Spinal cord (tissue), 10 donors: ENCODE measurements around the gene UTP4. TPM values are rescaled to one million over a fixed set of nuclear protein-coding genes. Genes with fewer than 3 reads are reported as not detected.

Experiments
- DNase-seq, 6 donors: peaks; one replicate each; pipeline versions ENCODE4 v3.0.0 to v3.0.0-alpha.2; 2013 to 2015; ENCODE audit warnings: low spot score in 6 of 6, low read depth in 4 of 6
- H3K27ac ChIP-seq: one replicate; pipeline ENCODE4 v1.5.1; 2013; ENCODE audit warnings: low read depth, low read length, control low read depth
- H3K27me3 ChIP-seq: one replicate; pipeline ENCODE4 v1.6.1; 2013; ENCODE audit warnings: low read length; ENCODE audit not compliant: control insufficient read depth, insufficient read depth
- H3K36me3 ChIP-seq: one replicate; pipeline ENCODE4 v1.6.1; 2013; ENCODE audit warnings: low read length; ENCODE audit not compliant: control insufficient read depth, insufficient read depth
- H3K4me1 ChIP-seq: one replicate; pipeline ENCODE4 v1.6.1; 2013; ENCODE audit warnings: low read length; ENCODE audit not compliant: control insufficient read depth, insufficient read depth
- H3K4me3 ChIP-seq: one replicate; pipeline ENCODE4 v1.5.1; 2013; ENCODE audit warnings: low read depth, low read length, control low read depth
- H3K9me3 ChIP-seq: one replicate; pipeline ENCODE4 v1.6.1; 2013; ENCODE audit warnings: low read length; ENCODE audit not compliant: control insufficient read depth, insufficient read depth
- WGBS: methylation state at CpG from one replicate; pipeline ENCODE4 v1.1.5; 2013; ENCODE audit warnings: missing lambda C conversion rate; ENCODE audit not compliant: insufficient coverage; 5-methylcytosine and 5-hydroxymethylcytosine counted together
- long read RNA-seq, 4 donors: transcript quantifications; one replicate each; lab custom pipeline, GENCODE V29; 2026
- polyA plus RNA-seq, 2 donors: library from polyadenylated mRNA; unstranded; fragments of 120-200 nt; gene quantifications; one replicate each; pipeline ENCODE4 v1.2.1, GENCODE V29; 2013; ENCODE audit not compliant: insufficient read length in 2 of 2
- total RNA-seq, 2 donors: library from RNA; depleted of rRNA in 1 of 2; stranded (reverse); fragments of 120-200 nt in 1 of 2; fragments of >200 nt in 1 of 2; gene quantifications; one replicate each; pipeline versions ENCODE4 v1.2.3 to v1.2.4, GENCODE V29; 2013 to 2014
- donor health status: healthy.

Gene UTP4
- total RNA-seq, result 10 to 100 TPM; 19.1 to 23.9 TPM
- 10 to 100 TPM; 36.9 to 37.7 TPM for polyA plus RNA-seq
- long read RNA-seq, donor 1, transcript UTP4-201 (17 exons, 2,322 nt), result major isoform, 9 of 16 reads
- long read RNA-seq, donor 1, partial matches to known transcripts, result 6 of 16 reads
- long read RNA-seq, donor 1, other reads (novel, unspliced or antisense), result 0 of 16 reads
- long read RNA-seq, donor 2, partial matches to known transcripts, result 5 of 8 reads
- long read RNA-seq, donor 2, other reads (novel, unspliced or antisense), result 0 of 8 reads
- long read RNA-seq, donor 3, partial matches to known transcripts, result 7 of 13 reads
- long read RNA-seq, donor 3, other reads (novel, unspliced or antisense), result 0 of 13 reads
- long read RNA-seq, donor 4, partial matches to known transcripts, result 0 of 4 reads
- long read RNA-seq, donor 4, other reads (novel, unspliced or antisense), result 0 of 4 reads

DNA sequence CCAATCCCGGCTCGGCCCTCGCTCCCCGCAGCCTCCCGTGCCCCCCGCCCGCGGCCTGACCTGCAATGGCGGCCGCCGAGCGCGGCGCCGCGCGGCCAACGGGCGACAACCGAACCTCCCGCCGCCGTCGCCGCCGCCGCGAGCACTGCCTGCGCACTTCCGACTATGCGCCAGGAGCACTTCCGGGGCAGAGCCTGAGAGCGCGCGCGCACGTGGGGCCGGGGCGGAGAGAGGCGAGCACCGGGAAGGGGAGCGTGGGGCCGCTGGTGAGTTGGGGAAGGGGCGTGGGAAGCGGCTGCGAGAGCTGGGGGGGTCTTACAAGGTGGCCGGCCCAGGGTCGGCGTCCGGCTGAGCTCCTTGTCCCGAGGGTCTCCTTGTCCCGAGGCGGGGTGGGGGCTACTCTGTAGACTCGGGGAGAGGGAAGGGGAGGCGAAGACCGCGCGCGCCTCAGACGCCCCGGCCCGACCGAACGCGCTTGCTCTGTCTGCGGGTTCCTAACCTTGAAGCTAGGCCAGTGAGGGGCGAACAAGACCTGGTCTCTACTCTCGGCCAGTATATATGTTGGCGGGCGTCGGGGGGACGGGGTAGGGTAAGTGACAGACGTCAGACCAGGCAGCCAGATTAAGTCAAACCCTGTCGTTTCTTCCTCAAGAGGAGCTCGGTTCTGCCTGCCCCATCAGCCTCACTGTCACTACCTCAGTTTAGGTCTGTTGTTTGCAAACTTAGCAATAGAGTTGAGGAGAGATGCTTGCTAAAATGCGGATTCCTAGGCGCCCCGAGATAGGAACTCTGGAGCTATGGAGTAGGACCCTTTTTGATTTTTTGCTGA, at the start of gene UTP4, which contains the start of gene CHTF8:
TSS of gene UTP4 (plus strand) at position 226 of the 829 bp plus-strand sequence. CDS start 811 bp downstream, outside the sequence.
TSS of gene CHTF8 (minus strand) at position 165 of the 829 bp plus-strand sequence. CDS start 11,130 bp downstream, outside the sequence.
- WGBS, result 0% methylated on average over 76 of the region's 78 CpGs
- DNase-seq, result peak in 5 of 6 donors; percentile 59 to 95 (median 76)

GRCh38 chr16:69083306-69083941, 49.0 kb upstream of the UTP4 start:
- no peaks in the 10 kb centered on the region for H3K9me3 ChIP-seq
- no peak overlapping the region for H3K27ac ChIP-seq
- no peaks in the 10 kb centered on the region for H3K27me3 ChIP-seq
- H3K36me3 ChIP-seq, result peaks cover 19% of the 10 kb centered on the region
- no peaks in the 10 kb centered on the region for H3K4me1 ChIP-seq
- H3K4me3 ChIP-seq, result no peak overlapping the region
- no peak for DNase-seq
- 93% methylated on average over 13 of the region's 16 CpGs for WGBS

More for the DNA sequence above, at the start of gene UTP4, which contains the start of gene CHTF8:
- Histone ChIP-seq H3K4me3 (peak within 1 kb of the TSS; percentile 86), H3K4me1 (no peaks in the 10 kb centered on the region), H3K9me3 (no peaks in the 10 kb centered on the region), H3K27ac (peak within 1 kb of the TSS; percentile 89), H3K36me3 (peaks cover 21% of the 10 kb centered on the region), H3K27me3 (no peaks in the 10 kb centered on the region)

GRCh38 chr16:69084289-69084688, 48.2 kb upstream of the UTP4 start:
- DNase-seq, result no peak

GRCh38 chr16:69085032-69085695, 47.3 kb upstream of the UTP4 start:
- Histone ChIP-seq H3K27ac (no peak overlapping the region), H3K4me1 (peaks cover 15% of the 10 kb centered on the region), H3K36me3 (peaks cover 22% of the 10 kb centered on the region), H3K4me3 (no peak overlapping the region), H3K9me3 (no peaks in the 10 kb centered on the region), H3K27me3 (no peaks in the 10 kb centered on the region)
- 97% methylated on average over 4 of the region's 5 CpGs for WGBS
- no peak for DNase-seq

More at GRCh38 chr16:69084289-69084688, 48.2 kb upstream of the UTP4 start:
- no peak overlapping the region for H3K27ac ChIP-seq
- WGBS, result 54% methylated on average over 2 of the region's 2 CpGs
- no peak overlapping the region for H3K4me3 ChIP-seq
- no peaks in the 10 kb centered on the region for H3K27me3 ChIP-seq
- H3K36me3 ChIP-seq, result peaks cover 19% of the 10 kb centered on the region
- peaks cover 7% of the 10 kb centered on the region for H3K4me1 ChIP-seq
- H3K9me3 ChIP-seq, result no peaks in the 10 kb centered on the region

DNA sequence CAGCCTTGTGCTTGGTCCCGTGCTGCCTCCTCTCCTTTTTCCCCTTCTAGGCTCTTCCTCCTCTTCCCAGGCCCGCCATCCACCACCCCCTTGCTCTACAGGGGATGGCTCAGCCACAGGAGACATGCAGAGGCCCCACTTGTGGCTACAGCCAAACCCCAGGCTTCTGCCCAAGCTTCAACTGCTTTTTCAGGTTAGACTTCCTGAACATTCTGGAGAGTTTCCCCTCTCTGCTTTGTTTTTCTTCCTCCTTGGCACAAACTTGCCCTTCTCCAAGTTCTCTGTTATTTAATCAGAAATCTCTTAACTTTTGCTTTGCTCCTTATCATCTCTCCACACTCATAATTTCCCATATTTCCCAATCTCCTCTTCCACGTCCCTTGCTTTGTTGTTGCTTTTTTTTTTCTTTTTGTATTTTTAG, 45.3 kb upstream of the UTP4 start:
- no peak overlapping the region for H3K27ac ChIP-seq
- no peaks in the 10 kb centered on the region for H3K9me3 ChIP-seq
- H3K36me3 ChIP-seq, result peaks cover 22% of the 10 kb centered on the region
- H3K4me3 ChIP-seq, result no peak overlapping the region
- 72% methylated on average over 2 of the region's 3 CpGs for WGBS
- peaks cover 16% of the 10 kb centered on the region for H3K4me1 ChIP-seq
- no peak for DNase-seq
- no peaks in the 10 kb centered on the region for H3K27me3 ChIP-seq

- peaks cover 16% of the 10 kb centered on the region for H3K4me1 ChIP-seq
- H3K27me3 ChIP-seq, result no peaks in the 10 kb centered on the region
- no peaks in the 10 kb centered on the region for H3K9me3 ChIP-seq
- 70% methylated on average over 3 of the region's 4 CpGs for WGBS
- DNase-seq, result no peak
- H3K27ac ChIP-seq, result no peak overlapping the region
- H3K36me3 ChIP-seq, result peaks cover 15% of the 10 kb centered on the region
- H3K4me3 ChIP-seq, result no peak overlapping the region
Measured at GRCh38 chr16:69088684-69089083, 43.8 kb upstream of the UTP4 start.

DNA sequence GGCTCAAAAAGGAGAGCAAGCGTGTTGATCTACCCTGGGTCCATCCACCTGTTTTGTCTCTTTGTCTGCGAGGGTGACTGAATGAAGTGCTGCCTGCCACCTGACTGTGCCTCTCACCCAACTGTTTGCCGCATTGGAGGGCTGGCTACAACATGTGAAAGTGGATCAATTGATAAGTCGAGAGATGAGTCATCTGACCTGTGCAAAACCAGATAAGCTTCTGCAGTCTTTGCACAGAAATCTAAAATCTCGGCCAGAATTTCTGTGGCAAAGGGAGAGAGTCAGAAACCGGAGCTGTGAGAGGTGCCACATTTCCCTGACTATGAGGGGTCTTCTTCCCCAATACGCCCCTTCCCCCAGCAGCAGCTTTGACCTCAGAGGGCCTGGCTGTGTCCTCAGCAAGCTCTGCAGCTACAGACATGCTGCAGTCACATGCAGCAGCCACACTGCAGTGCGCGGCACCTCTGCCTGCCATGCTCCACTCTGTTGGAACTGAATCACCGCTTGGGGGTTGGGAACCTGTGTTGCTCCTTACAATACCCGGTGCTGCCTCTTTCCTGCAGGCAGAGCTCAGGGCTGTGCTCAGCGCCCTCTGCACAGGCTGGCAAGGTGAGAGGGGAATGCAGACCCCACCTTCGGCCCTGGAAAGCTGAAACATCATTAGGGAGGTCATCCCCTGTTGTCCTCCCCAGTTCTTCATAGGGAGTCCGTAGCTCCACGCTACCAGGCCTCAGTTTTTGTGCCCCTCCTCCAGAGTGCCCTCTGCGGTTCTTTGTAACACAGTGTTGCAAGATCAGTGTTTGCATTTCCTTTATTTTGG, 43.1 kb upstream of the UTP4 start:
- no peak overlapping the region for H3K4me3 ChIP-seq
- peaks cover 15% of the 10 kb centered on the region for H3K36me3 ChIP-seq
- no peaks in the 10 kb centered on the region for H3K27me3 ChIP-seq
- H3K27ac ChIP-seq, result no peak overlapping the region
- no peaks in the 10 kb centered on the region for H3K9me3 ChIP-seq
- peak in 1 of 6 donors; percentile 81 for DNase-seq
- 42% methylated on average over 13 of the region's 16 CpGs for WGBS
- H3K4me1 ChIP-seq, result peaks cover 16% of the 10 kb centered on the region

DNA sequence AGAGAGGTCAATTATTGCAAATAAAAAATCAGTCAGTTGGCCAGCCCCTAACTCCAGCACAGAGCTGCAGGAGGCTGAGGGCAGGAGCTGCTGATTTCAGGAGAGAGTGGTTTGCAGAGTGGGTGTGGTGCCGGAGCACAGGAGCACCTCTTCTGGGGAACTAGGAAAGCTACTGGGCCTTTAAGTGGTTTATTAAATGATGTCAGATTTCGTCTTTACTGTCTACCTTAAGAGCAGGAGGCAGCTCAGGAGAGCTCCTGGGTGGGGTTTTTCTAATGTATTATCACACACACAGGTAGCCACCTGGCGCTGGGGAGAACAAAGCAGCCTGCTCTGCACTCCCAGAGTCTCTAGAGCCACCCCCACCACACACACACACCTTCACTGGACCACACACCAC, 38.5 kb upstream of the UTP4 start:
- no peak overlapping the region for H3K27ac ChIP-seq
- peaks cover 12% of the 10 kb centered on the region for H3K4me1 ChIP-seq
- no peak for DNase-seq
- no peaks in the 10 kb centered on the region for H3K9me3 ChIP-seq
- WGBS, result 80% methylated on average over 2 of the region's 3 CpGs
- no peaks in the 10 kb centered on the region for H3K27me3 ChIP-seq
- H3K4me3 ChIP-seq, result no peak overlapping the region
- H3K36me3 ChIP-seq, result peaks cover 2% of the 10 kb centered on the region
